Measurements from ENCODE around the gene IGFLR1.
"Not testable (repeated sequence)": the region's sequence is repeated elsewhere in the genome, so short reads cannot be mapped to it uniquely, and the experiment has no call there.

Gene IGFLR1

DNA sequence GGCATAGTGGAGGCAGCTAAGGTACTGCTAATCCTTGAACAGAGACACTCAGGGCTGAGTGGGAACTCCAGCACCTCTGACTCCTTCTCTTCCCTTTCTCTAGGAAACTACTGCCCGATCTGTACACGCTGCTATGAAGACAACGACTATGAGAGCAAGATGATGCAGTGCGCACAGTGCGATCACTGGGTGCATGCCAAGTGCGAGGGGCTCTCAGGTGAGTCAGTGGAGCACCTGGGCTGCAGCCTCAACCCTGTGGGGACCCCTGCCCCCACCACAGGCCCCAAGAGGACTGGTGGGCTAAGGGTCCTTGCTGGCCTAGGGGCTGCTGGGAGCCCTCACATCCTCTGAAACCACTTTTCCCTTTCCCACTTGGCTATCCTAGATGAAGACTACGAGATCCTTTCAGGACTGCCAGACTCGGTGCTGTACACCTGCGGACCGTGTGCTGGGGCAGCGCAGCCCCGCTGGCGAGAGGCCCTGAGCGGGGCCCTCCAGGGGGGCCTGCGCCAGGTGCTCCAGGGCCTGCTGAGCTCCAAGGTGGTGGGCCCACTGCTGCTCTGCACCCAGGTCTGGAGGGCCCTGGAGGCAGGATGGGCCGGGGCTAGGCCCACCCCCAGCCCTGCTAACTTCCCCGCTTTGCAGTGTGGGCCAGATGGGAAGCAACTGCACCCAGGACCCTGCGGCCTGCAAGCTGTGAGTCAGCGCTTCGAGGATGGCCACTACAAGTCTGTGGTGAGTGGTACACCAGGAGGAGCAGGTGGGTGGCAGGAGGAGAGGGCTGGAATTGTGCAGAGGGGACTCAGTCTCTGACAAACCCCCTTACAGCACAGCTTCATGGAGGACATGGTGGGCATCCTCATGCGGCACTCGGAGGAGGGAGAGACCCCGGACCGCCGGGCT, 14.9 kb downstream of the IGFLR1 start:
- Histone ChIP-seq H3K18ac (ENCODE audit: low read length) (no peak overlapping the region), H3K9me3 (ENCODE audit: insufficient read depth, low read depth, low read length) (no peaks in the 10 kb centered on the region), H3K4ac (ENCODE audit: low read depth, low read length) (no peak overlapping the region), H2AK5ac (ENCODE audit: low read length) (no peak overlapping the region), H2BK12ac (ENCODE audit: low read length) (no peak overlapping the region), H4K8ac (ENCODE audit: low read depth, low read length) (no peak overlapping the region), H4K12ac (ENCODE audit: low read depth, low read length) (no peak overlapping the region), H3K14ac (ENCODE audit: low read length) (no peak overlapping the region), H3K4me1 (ENCODE audit: control insufficient read depth in 1 of 2, insufficient read depth in 2 of 2, low read length in 2 of 2) (no peaks in the 10 kb centered on the region), H3K4me3 (ENCODE audit: low read depth, low read length) (no peak overlapping the region), H2BK5ac (ENCODE audit: low read depth, low read length, poor library complexity) (no peak overlapping the region), H3K4me2 (ENCODE audit: low read length) (no peak overlapping the region), H3K27ac (ENCODE audit: low read depth, low read length) (no peak overlapping the region), H3K36me3 (ENCODE audit: control insufficient read depth in 1 of 2, insufficient read depth in 2 of 2, low read length in 2 of 2) (peaks cover 97% of the 10 kb centered on the region in 2 experiments), H3K79me2 (ENCODE audit: control insufficient read depth, insufficient read depth, low read length, poor library complexity) (no peaks in the 10 kb centered on the region), H4K91ac (ENCODE audit: low read depth, low read length) (no peak overlapping the region), H2BK120ac (ENCODE audit: insufficient read depth, low read length, poor library complexity) (no peak overlapping the region), H3K9ac (ENCODE audit: low read length) (no peak overlapping the region), H3K27me3 (ENCODE audit: insufficient read depth, low read length) (no peaks in the 10 kb centered on the region), H3K23ac (ENCODE audit: low read length) (no peak overlapping the region), H2AFZ (ENCODE audit: insufficient read depth, low read length, poor library complexity) (no peak overlapping the region), H3K79me1 (ENCODE audit: low read length) (no peaks in the 10 kb centered on the region)
- no peak for DNase-seq
- no CpG with 5 or more reads among the region's 25 CpGs for WGBS (ENCODE audit: extremely low coverage, insufficient coverage, insufficient read length)

DNA sequence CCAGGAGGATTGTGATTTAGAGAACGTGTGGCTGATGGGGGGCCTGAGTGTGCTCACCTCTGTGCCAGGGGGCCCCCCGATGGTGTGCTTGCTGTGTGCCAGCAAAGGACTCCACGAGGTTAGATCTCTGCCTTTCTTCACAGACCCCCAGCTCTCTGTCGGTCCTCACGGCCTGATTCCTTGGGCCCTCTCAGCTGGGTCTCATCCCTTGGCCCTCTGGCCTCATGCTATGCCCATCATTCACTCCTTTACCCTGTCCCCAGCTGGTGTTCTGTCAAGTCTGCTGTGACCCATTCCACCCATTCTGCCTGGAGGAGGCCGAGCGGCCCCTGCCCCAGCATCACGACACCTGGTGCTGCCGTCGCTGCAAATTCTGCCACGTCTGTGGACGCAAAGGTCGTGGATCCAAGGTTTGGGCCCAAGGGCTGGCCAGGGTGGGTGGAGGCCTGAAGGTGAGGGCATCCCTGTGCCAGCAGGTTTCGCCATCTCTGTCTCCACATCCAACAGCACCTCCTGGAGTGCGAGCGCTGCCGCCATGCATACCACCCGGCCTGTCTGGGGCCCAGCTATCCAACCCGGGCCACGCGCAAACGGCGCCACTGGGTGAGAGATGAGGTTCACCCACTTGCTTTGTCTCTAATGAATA, 16.9 kb downstream of the IGFLR1 start:
- no peak overlapping the region for H2AK5ac ChIP-seq (ENCODE audit: low read length)
- no peaks in the 10 kb centered on the region for H3K9me3 ChIP-seq (ENCODE audit: insufficient read depth, low read depth, low read length)
- H2AFZ ChIP-seq (ENCODE audit: insufficient read depth, low read length, poor library complexity) = no peak overlapping the region
- no peak overlapping the region for H3K4me2 ChIP-seq (ENCODE audit: low read length)
- H3K4me1 ChIP-seq (ENCODE audit: control insufficient read depth in 1 of 2, insufficient read depth in 2 of 2, low read length in 2 of 2) = no peaks in the 10 kb centered on the region
- H4K91ac ChIP-seq (ENCODE audit: low read depth, low read length) = no peak overlapping the region
- H3K18ac ChIP-seq (ENCODE audit: low read length) = no peak overlapping the region
- H4K12ac ChIP-seq (ENCODE audit: low read depth, low read length) = no peak overlapping the region
- no peak overlapping the region for H3K14ac ChIP-seq (ENCODE audit: low read length)
- no peaks in the 10 kb centered on the region for H3K79me2 ChIP-seq (ENCODE audit: control insufficient read depth, insufficient read depth, low read length, poor library complexity)
- DNase-seq = no peak
- H3K4me3 ChIP-seq (ENCODE audit: low read depth, low read length) = no peak overlapping the region
- no peak overlapping the region for H3K23ac ChIP-seq (ENCODE audit: low read length)
- H3K4ac ChIP-seq (ENCODE audit: low read depth, low read length) = no peak overlapping the region
- no peak overlapping the region for H3K9ac ChIP-seq (ENCODE audit: low read length)
- peaks cover 93 to 94% of the 10 kb centered on the region in 2 experiments for H3K36me3 ChIP-seq (ENCODE audit: control insufficient read depth in 1 of 2, insufficient read depth in 2 of 2, low read length in 2 of 2)
- no peak overlapping the region for H4K8ac ChIP-seq (ENCODE audit: low read depth, low read length)
- no peak overlapping the region for H2BK5ac ChIP-seq (ENCODE audit: low read depth, low read length, poor library complexity)
- no peak overlapping the region for H2BK12ac ChIP-seq (ENCODE audit: low read length)
- H3K79me1 ChIP-seq (ENCODE audit: low read length) = no peaks in the 10 kb centered on the region
- H3K27ac ChIP-seq (ENCODE audit: low read depth, low read length) = no peak overlapping the region
- WGBS (ENCODE audit: extremely low coverage, insufficient coverage, insufficient read length) = no CpG with 5 or more reads among the region's 23 CpGs
- no peaks in the 10 kb centered on the region for H3K27me3 ChIP-seq (ENCODE audit: insufficient read depth, low read length)
- no peak overlapping the region for H2BK120ac ChIP-seq (ENCODE audit: insufficient read depth, low read length, poor library complexity)

DNA sequence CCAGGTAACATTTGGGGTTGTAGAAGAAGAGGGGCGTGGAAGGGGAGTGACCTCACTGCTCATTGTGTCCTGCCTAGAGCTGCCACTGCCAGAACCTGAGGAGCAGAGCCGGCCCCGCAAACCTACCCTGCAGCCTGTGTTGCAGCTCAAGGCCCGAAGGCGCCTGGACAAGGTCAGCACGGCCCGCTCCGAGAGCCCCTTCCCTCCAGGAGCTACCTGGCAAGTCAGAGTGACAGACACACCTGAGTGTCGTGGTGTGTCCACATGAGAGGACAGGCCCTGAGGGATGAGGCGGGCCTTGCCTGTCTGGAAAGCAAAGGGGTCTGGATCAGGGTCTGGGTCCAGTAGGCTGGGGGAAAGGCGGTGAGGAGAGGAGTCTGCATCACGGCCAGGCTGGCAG, 17.7 kb downstream of the IGFLR1 start:
- Histone ChIP-seq H3K9ac (ENCODE audit: low read length) (no peak overlapping the region), H3K23ac (ENCODE audit: low read length) (no peak overlapping the region), H3K18ac (ENCODE audit: low read length) (no peak overlapping the region), H3K27ac (ENCODE audit: low read depth, low read length) (no peak overlapping the region), H3K4ac (ENCODE audit: low read depth, low read length) (no peak overlapping the region), H2BK5ac (ENCODE audit: low read depth, low read length, poor library complexity) (no peak overlapping the region), H2BK120ac (ENCODE audit: insufficient read depth, low read length, poor library complexity) (no peak overlapping the region), H3K4me1 (ENCODE audit: control insufficient read depth in 1 of 2, insufficient read depth in 2 of 2, low read length in 2 of 2) (no peaks in the 10 kb centered on the region), H3K4me3 (ENCODE audit: low read depth, low read length) (no peak overlapping the region), H3K79me2 (ENCODE audit: control insufficient read depth, insufficient read depth, low read length, poor library complexity) (no peaks in the 10 kb centered on the region), H2AFZ (ENCODE audit: insufficient read depth, low read length, poor library complexity) (no peak overlapping the region), H3K27me3 (ENCODE audit: insufficient read depth, low read length) (no peaks in the 10 kb centered on the region), H2BK12ac (ENCODE audit: low read length) (no peak overlapping the region), H3K4me2 (ENCODE audit: low read length) (no peak overlapping the region), H3K79me1 (ENCODE audit: low read length) (no peaks in the 10 kb centered on the region), H4K12ac (ENCODE audit: low read depth, low read length) (no peak overlapping the region), H2AK5ac (ENCODE audit: low read length) (no peak overlapping the region), H3K14ac (ENCODE audit: low read length) (no peak overlapping the region), H4K8ac (ENCODE audit: low read depth, low read length) (no peak overlapping the region), H4K91ac (ENCODE audit: low read depth, low read length) (no peak overlapping the region), H3K36me3 (ENCODE audit: control insufficient read depth in 1 of 2, insufficient read depth in 2 of 2, low read length in 2 of 2) (peaks cover 93 to 94% of the 10 kb centered on the region in 2 experiments), H3K9me3 (ENCODE audit: insufficient read depth, low read depth, low read length) (no peaks in the 10 kb centered on the region)
- whole genome bisulfite sequencing (ENCODE audit: extremely low coverage, insufficient coverage, insufficient read length) = no CpG with 5 or more reads among the region's 12 CpGs
- DNase-seq = no peak

DNA sequence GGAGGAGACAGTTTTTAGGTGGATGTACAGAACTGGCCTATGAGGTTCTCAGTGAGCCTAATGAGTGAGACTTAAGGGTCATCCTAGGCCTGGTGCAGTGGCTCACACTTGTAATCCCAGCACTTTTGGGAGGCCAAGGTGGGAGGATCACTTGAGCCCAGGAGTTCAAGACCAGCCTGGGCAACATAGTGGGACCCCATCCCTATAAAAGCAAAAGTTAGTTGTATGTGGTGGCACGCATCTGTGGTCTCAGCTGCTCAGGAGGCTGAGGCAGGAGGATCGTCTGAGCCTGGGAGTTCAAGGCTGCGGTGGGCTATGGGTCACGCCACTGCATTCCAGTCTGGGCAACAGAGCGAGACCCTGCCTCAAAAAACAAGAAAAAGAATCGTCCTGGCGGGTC, 18.1 kb downstream of the IGFLR1 start:
- H3K27ac ChIP-seq (ENCODE audit: low read depth, low read length); H2AK5ac ChIP-seq (ENCODE audit: low read length); H3K79me1 ChIP-seq (ENCODE audit: low read length); H3K9me3 ChIP-seq (ENCODE audit: insufficient read depth, low read depth, low read length); H3K18ac ChIP-seq (ENCODE audit: low read length); DNase-seq; H4K8ac ChIP-seq (ENCODE audit: low read depth, low read length); H4K12ac ChIP-seq (ENCODE audit: low read depth, low read length); H2BK12ac ChIP-seq (ENCODE audit: low read length); H4K91ac ChIP-seq (ENCODE audit: low read depth, low read length); H3K79me2 ChIP-seq (ENCODE audit: control insufficient read depth, insufficient read depth, low read length, poor library complexity); H3K14ac ChIP-seq (ENCODE audit: low read length); H3K4me1 ChIP-seq (ENCODE audit: control insufficient read depth in 1 of 2, insufficient read depth in 2 of 2, low read length in 2 of 2); H3K4me3 ChIP-seq (ENCODE audit: low read depth, low read length); H2BK120ac ChIP-seq (ENCODE audit: insufficient read depth, low read length, poor library complexity); H3K23ac ChIP-seq (ENCODE audit: low read length); H3K4me2 ChIP-seq (ENCODE audit: low read length); H2BK5ac ChIP-seq (ENCODE audit: low read depth, low read length, poor library complexity); H3K4ac ChIP-seq (ENCODE audit: low read depth, low read length); H3K27me3 ChIP-seq (ENCODE audit: insufficient read depth, low read length); H3K9ac ChIP-seq (ENCODE audit: low read length); H2AFZ ChIP-seq (ENCODE audit: insufficient read depth, low read length, poor library complexity): not testable (repeated sequence)
- peaks cover 89 to 90% of the 10 kb centered on the region in 2 experiments for H3K36me3 ChIP-seq (ENCODE audit: control insufficient read depth in 1 of 2, insufficient read depth in 2 of 2, low read length in 2 of 2)
- WGBS (ENCODE audit: extremely low coverage, insufficient coverage, insufficient read length) = no CpG with 5 or more reads among the region's 7 CpGs

Measured in trophoblast cell (in vitro differentiated cells and primary cell).